Astrocyte of the spinal cord (primary cell): ENCODE data around the gene PDGFRA.

Source experiments
- DNase-seq: peaks from one replicate; pipeline ENCODE4 v3.0.0; 2011; ENCODE audit warnings: low read depth, low spot score
- H3K4me3 ChIP-seq: 2 replicates; pipeline ENCODE4 v1.5.1; 2011; ENCODE audit warnings: low read depth, mild to moderate bottlenecking, low read length, moderate library complexity
- CTCF ChIP-seq: IDR thresholded peaks from 2 replicates; pipeline ENCODE4 v1.5.1; 2012; ENCODE audit warnings: low read depth, mild to moderate bottlenecking, low read length, inconsistent platforms
- in situ Hi-C: cut with HindIII; loops from 2 replicates; pipeline ENCODE4 v1.10.0; 2017; ENCODE audit warnings: low sequenced_read_pairs

PDGFRA gene

GRCh38 chr4:54272051-54272450 is 43.0 kb downstream of the PDGFRA start:
- no peak for DNase-seq
- in situ Hi-C loops: no loop called here
- TF ChIP-seq CTCF: no peak
- H3K4me3 ChIP-seq: no peak overlapping the region

GRCh38 chr4:54274264-54274663 is 45.2 kb downstream of the PDGFRA start:
- no peak for TF ChIP-seq CTCF
- H3K4me3 ChIP-seq: no peak overlapping the region
- DNase-seq: no peak
- in situ Hi-C loops: no loop called here

- no peak for DNase-seq
- H3K4me3 ChIP-seq: no peak overlapping the region
- TF ChIP-seq CTCF: no peak
- in situ Hi-C loops: no loop called here
Measured at GRCh38 chr4:54274795-54275665, 45.9 kb downstream of the PDGFRA start.

- no peak overlapping the region for H3K4me3 ChIP-seq
- in situ Hi-C loops: no loop called here
- TF ChIP-seq CTCF: no peak
- DNase-seq: peak; percentile 16
Measured at GRCh38 chr4:54276641-54277430, 47.7 kb downstream of the PDGFRA start.

- in situ Hi-C loops: no loop called here
- H3K4me3 ChIP-seq: no peak overlapping the region
- peak; percentile 81 for DNase-seq
- TF ChIP-seq CTCF: no peak
Measured at GRCh38 chr4:54277691-54278090, 48.6 kb downstream of the PDGFRA start.

- no peak overlapping the region for H3K4me3 ChIP-seq
- in situ Hi-C loops: no loop called here
- DNase-seq: no peak
- no peak for TF ChIP-seq CTCF
Measured at GRCh38 chr4:54278216-54278615, 49.1 kb downstream of the PDGFRA start.
